Activated T-cell treated with anti-CD3 and anti-CD28 coated beads for 48 hours (primary cell): ENCODE measurements around the gene BMP8A.
"Not testable (repeated sequence)": the region's sequence is repeated elsewhere in the genome, so short reads cannot be mapped to it uniquely, and the experiment has no call there.

Source experiments
- DNase-seq: peaks from one replicate; pipeline ENCODE4 v3.0.0-alpha.2; 2020; ENCODE audit warnings: low read depth

BMP8A gene

GRCh38 chr1:39527190-39527579 is 35.7 kb downstream of the BMP8A start:
- not testable (repeated sequence) for DNase-seq

GRCh38 chr1:39528082-39528481 is 36.6 kb downstream of the BMP8A start:
- no peak for DNase-seq

- no peak for DNase-seq
Measured at GRCh38 chr1:39529901-39530535, 38.6 kb downstream of the BMP8A start.

- DNase-seq: no peak
Measured at GRCh38 chr1:39531526-39531925, 40.1 kb downstream of the BMP8A start.

- no peak for DNase-seq
Measured at GRCh38 chr1:39533442-39533841, 42.0 kb downstream of the BMP8A start.

- DNase-seq: no peak
Measured at GRCh38 chr1:39538531-39539251, 47.3 kb downstream of the BMP8A start.

- no peak for DNase-seq
Measured at GRCh38 chr1:39539252-39539790, 47.9 kb downstream of the BMP8A start.

GRCh38 chr1:39540504-39541031 is 49.1 kb downstream of the BMP8A start:
- DNase-seq: no peak

GRCh38 chr1:39542924-39543323 is 51.5 kb downstream of the BMP8A start:
- no peak for DNase-seq

GRCh38 chr1:39544327-39544726 is 52.9 kb downstream of the BMP8A start:
- no peak for DNase-seq

GRCh38 chr1:39545531-39545930 is 54.1 kb downstream of the BMP8A start:
- DNase-seq: no peak

- DNase-seq: no peak
Measured at GRCh38 chr1:39554277-39554676, 62.8 kb downstream of the BMP8A start.

GRCh38 chr1:39561279-39561678 is 69.8 kb downstream of the BMP8A start:
- DNase-seq: no peak

GRCh38 chr1:39562886-39563285 is 71.5 kb downstream of the BMP8A start:
- DNase-seq: no peak

GRCh38 chr1:39563669-39564068 is 72.2 kb downstream of the BMP8A start:
- no peak for DNase-seq

- no peak for DNase-seq
Measured at GRCh38 chr1:39564340-39564739, 72.9 kb downstream of the BMP8A start.

- DNase-seq: no peak
Measured at GRCh38 chr1:39564941-39565340, 73.5 kb downstream of the BMP8A start.

GRCh38 chr1:39566441-39567137 is 75.2 kb downstream of the BMP8A start:
- no peak for DNase-seq

GRCh38 chr1:39567302-39567701 is 75.9 kb downstream of the BMP8A start:
- no peak for DNase-seq

GRCh38 chr1:39568208-39568607 is 76.8 kb downstream of the BMP8A start:
- DNase-seq: no peak

- DNase-seq: no peak
Measured at GRCh38 chr1:39569034-39569433, 77.6 kb downstream of the BMP8A start.

GRCh38 chr1:39570477-39571177 is 79.2 kb downstream of the BMP8A start:
- no peak for DNase-seq
